PC-9 (cell line): ENCODE measurements around the gene PHF21B. TPM values are rescaled to one million over a fixed set of nuclear protein-coding genes. Genes with fewer than 3 reads are reported as not detected.
"Not testable (repeated sequence)": the region's sequence is repeated elsewhere in the genome, so short reads cannot be mapped to it uniquely, and the experiment has no call there.

Experiments
- BruUV-seq: library from RNA; stranded (reverse); fragments of 400-500 nt; replicated peaks from 2 replicates; lab custom pipeline; 2021; lab: Mats Ljungman, UMichigan
- CTCF ChIA-PET: fragments of 300-600 bp; sonication (Branson Sonifier 250); formaldehyde crosslinking; loops from one replicate; lab custom pipeline; 2022; ENCODE audit warnings: antibody characterized with exemption; lab: Charles Lee
- POLR2A ChIA-PET: fragments of 300-600 bp; sonication (Branson Sonifier 250); formaldehyde crosslinking; loops from one replicate; lab custom pipeline; 2022; ENCODE audit warnings: antibody characterized with exemption; ENCODE audit not compliant: unreplicated experiment; lab: Charles Lee
- DNase-seq, 2 experiments: peaks; one replicate each; pipeline versions ENCODE4 v3.0.0 to v3.0.0-alpha.2; 2015 to 2022; ENCODE audit warnings: mixed read lengths in 1 of 2
- H2AFZ ChIP-seq: fragments of 200-600 bp; sonication (generic); 2 replicates; pipeline ENCODE4 v1.8.1; 2017; ENCODE audit warnings: antibody characterized with exemption
- H3F3A ChIP-seq: fragments of 200-600 bp; sonication (generic); 2 replicates; pipeline ENCODE4 v1.8.1; 2017; ENCODE audit warnings: antibody characterized with exemption, mild to moderate bottlenecking, low read depth; ENCODE audit not compliant: insufficient read depth
- H3K27ac ChIP-seq: fragments of 200-600 bp; sonication (generic); 2 replicates; pipeline ENCODE4 v1.6.1; 2016; ENCODE audit warnings: mixed run types
- H3K27me3 ChIP-seq: fragments of 200-600 bp; sonication (generic); 2 replicates; pipeline ENCODE4 v1.6.1; 2016; ENCODE audit warnings: low read depth, mixed run types; ENCODE audit not compliant: insufficient read depth
- H3K36me3 ChIP-seq: fragments of 200-600 bp; sonication (generic); 2 replicates; pipeline ENCODE4 v1.6.1; 2016; ENCODE audit warnings: low read depth, mixed run types
- H3K4me1 ChIP-seq: fragments of 200-600 bp; sonication (generic); replicated peaks from 2 replicates; pipeline ENCODE4 v1.6.1; 2016; ENCODE audit warnings: mixed run types; ENCODE audit not compliant: insufficient read depth
- H3K4me2 ChIP-seq: fragments of 200-600 bp; sonication (generic); 2 replicates; pipeline ENCODE4 v1.6.1; 2017; ENCODE audit warnings: mixed run types
- H3K4me3 ChIP-seq: fragments of 200-600 bp; sonication (generic); 2 replicates; pipeline ENCODE4 v1.6.1; 2016; ENCODE audit warnings: mixed run types
- H3K79me2 ChIP-seq: fragments of 200-600 bp; sonication (generic); 2 replicates; pipeline ENCODE4 v1.6.1; 2017; ENCODE audit warnings: low read depth, mixed run types
- H3K9me2 ChIP-seq: fragments of 200-600 bp; sonication (generic); 2 replicates; pipeline ENCODE4 v1.8.1; 2017; ENCODE audit warnings: mild to moderate bottlenecking; ENCODE audit not compliant: insufficient read depth
- H3K9me3 ChIP-seq: fragments of 200-600 bp; sonication (generic); 2 replicates; pipeline ENCODE4 v1.8.1; 2016; ENCODE audit warnings: low read depth; ENCODE audit not compliant: insufficient read depth
- H4K20me1 ChIP-seq: fragments of 200-600 bp; sonication (generic); 2 replicates; pipeline ENCODE4 v1.8.1; 2017; ENCODE audit not compliant: insufficient read depth
- EZH2 ChIP-seq: fragments of 200-600 bp; sonication (generic); IDR thresholded peaks from 2 replicates; pipeline ENCODE4 v1.8.0; 2017; ENCODE audit warnings: antibody characterized with exemption, low read depth
- intact Hi-C: fragments of 100-400 bp; cut with micrococcal nuclease; formaldehyde crosslinking; loops from one replicate; pipeline ENCODE4 v1.10.0; 2022; ENCODE audit not compliant: unreplicated experiment
- total RNA-seq: library from RNA; stranded (reverse); gene quantifications from 2 replicates; pipeline ENCODE4 v1.2.3, GENCODE V29; 2021
- TF ChIP-seq, protein P1 (sequence below): fragments of 200-600 bp; sonication (generic); conservative IDR thresholded peaks from 2 replicates; pipeline ENCODE4 v1.6.1; 2017; ENCODE audit warnings: mixed run types, antibody characterized with exemption, mild to moderate bottlenecking, moderate library complexity

The PHF21B gene
- total RNA-seq, 1 experiment from 2014 or later: not detected

DNA sequence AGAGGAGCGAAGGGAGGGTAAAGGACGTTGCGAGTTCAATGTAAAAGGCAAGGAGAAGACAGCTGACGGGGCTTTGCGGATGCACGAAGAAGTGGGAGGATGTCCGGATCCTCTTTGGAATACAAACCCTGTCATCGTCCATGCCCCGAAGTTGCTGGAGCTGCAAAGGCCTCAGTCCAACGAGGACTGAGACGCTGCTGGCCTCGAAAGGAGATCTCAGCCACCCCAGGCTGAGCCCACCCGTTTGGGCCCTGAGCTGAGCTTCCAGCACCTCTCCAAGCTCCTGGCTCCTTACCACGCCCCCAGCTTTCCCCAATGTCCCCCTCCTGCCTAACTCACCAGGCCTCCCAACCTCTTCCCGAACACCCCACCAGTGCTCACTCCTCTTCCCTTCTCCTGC, 46.1 kb upstream of the PHF21B start:
- no peaks in the 10 kb centered on the region for H3K79me2 ChIP-seq
- H4K20me1 ChIP-seq: no peaks in the 10 kb centered on the region
- H3K4me2 ChIP-seq: no peak overlapping the region
- peaks cover 59% of the 10 kb centered on the region for H3K27me3 ChIP-seq
- H3K4me1 ChIP-seq: no peaks in the 10 kb centered on the region
- H3K9me3 ChIP-seq: no peaks in the 10 kb centered on the region
- H3K27ac ChIP-seq: no peak overlapping the region
- DNase-seq: no peak
- ChIA-PET CTCF (no interaction called here), POLR2A (no interaction called here)
- no peaks in the 10 kb centered on the region for H3F3A ChIP-seq
- no peak overlapping the region for H3K4me3 ChIP-seq
- no TSS peak for BruUV-seq
- H3K36me3 ChIP-seq: no peaks in the 10 kb centered on the region
- intact Hi-C loops: no loop called here
- no peak overlapping the region for H2AFZ ChIP-seq
- no peak for TF ChIP-seq EZH2
- TF ChIP-seq, protein P1, sequence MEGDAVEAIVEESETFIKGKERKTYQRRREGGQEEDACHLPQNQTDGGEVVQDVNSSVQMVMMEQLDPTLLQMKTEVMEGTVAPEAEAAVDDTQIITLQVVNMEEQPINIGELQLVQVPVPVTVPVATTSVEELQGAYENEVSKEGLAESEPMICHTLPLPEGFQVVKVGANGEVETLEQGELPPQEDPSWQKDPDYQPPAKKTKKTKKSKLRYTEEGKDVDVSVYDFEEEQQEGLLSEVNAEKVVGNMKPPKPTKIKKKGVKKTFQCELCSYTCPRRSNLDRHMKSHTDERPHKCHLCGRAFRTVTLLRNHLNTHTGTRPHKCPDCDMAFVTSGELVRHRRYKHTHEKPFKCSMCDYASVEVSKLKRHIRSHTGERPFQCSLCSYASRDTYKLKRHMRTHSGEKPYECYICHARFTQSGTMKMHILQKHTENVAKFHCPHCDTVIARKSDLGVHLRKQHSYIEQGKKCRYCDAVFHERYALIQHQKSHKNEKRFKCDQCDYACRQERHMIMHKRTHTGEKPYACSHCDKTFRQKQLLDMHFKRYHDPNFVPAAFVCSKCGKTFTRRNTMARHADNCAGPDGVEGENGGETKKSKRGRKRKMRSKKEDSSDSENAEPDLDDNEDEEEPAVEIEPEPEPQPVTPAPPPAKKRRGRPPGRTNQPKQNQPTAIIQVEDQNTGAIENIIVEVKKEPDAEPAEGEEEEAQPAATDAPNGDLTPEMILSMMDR: no peak
- H3K9me2 ChIP-seq: no peaks in the 10 kb centered on the region

- no TSS peak for BruUV-seq
- H3K27me3 ChIP-seq: peaks cover 83% of the 10 kb centered on the region
- POLR2A ChIA-PET: no interaction called here
Measured at GRCh38 chr22:45053571-45053970, 43.8 kb upstream of the PHF21B start.

DNA sequence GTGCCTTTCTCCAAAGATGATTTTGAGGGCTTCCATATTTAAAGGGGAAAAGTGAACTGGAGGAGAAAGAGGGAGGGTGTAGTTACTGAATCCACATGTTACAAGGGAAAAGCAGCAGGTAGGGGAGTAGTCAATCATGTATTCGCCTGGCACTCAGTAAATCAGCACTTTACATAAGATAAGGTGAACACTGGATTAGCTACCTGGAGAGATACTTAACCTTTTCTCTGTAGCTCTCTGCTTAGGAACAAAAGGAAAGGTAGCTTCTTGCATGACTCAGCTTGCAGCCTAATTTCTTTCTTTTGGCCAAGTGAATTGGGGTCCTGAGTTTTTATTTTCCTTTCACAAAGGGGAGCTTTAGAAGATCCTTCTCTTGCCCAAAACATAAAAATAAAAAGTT, 43.3 kb upstream of the PHF21B start:
- ChIA-PET POLR2A (no interaction called here), CTCF (no interaction called here)
- Histone ChIP-seq H3K4me3 (no peak overlapping the region), H3F3A (no peaks in the 10 kb centered on the region), H3K4me1 (no peaks in the 10 kb centered on the region), H4K20me1 (no peaks in the 10 kb centered on the region), H3K4me2 (no peak overlapping the region), H3K79me2 (no peaks in the 10 kb centered on the region), H2AFZ (no peak overlapping the region), H3K9me2 (no peaks in the 10 kb centered on the region), H3K36me3 (no peaks in the 10 kb centered on the region), H3K9me3 (no peaks in the 10 kb centered on the region), H3K27me3 (peaks cover 88% of the 10 kb centered on the region), H3K27ac (no peak overlapping the region)
- DNase-seq: no peak
- no TSS peak for BruUV-seq
- intact Hi-C loops: no loop called here
- no peak for TF ChIP-seq EZH2
- TF ChIP-seq, protein P1: no peak

More at GRCh38 chr22:45053571-45053970, 43.8 kb upstream of the PHF21B start:
- Histone ChIP-seq H2AFZ (no peak overlapping the region), H3K4me2 (no peak overlapping the region), H3K4me1 (no peaks in the 10 kb centered on the region), H4K20me1 (no peaks in the 10 kb centered on the region), H3K9me3 (no peaks in the 10 kb centered on the region), H3F3A (no peaks in the 10 kb centered on the region), H3K27ac (no peak overlapping the region), H3K36me3 (no peaks in the 10 kb centered on the region), H3K9me2 (no peaks in the 10 kb centered on the region), H3K79me2 (no peaks in the 10 kb centered on the region), H3K4me3 (no peak overlapping the region)
- CTCF ChIA-PET: no interaction called here
- TF ChIP-seq EZH2: no peak
- TF ChIP-seq, protein P1: no peak
- DNase-seq: no peak
- intact Hi-C loops: no loop called here

- H2AFZ ChIP-seq, H3K79me2 ChIP-seq, H3K4me3 ChIP-seq, H3K9me3 ChIP-seq, CTCF ChIA-PET, H4K20me1 ChIP-seq, H3K27ac ChIP-seq, H3K4me2 ChIP-seq, H3K36me3 ChIP-seq, POLR2A ChIA-PET, BruUV-seq, H3F3A ChIP-seq, DNase-seq, H3K4me1 ChIP-seq, intact Hi-C loops, H3K9me2 ChIP-seq: not testable (repeated sequence)
- H3K27me3 ChIP-seq: peaks cover 92% of the 10 kb centered on the region
Measured at GRCh38 chr22:45052665-45053064, 42.9 kb upstream of the PHF21B start.
